Activated T-cell treated with anti-CD3 and anti-CD28 coated beads for 4 hours (primary cell): ENCODE results near the gene SPDYC.

ENCODE experiments used
- DNase-seq: peaks from one replicate; pipeline ENCODE4 v3.0.0-alpha.2; 2020

SPDYC gene

DNA sequence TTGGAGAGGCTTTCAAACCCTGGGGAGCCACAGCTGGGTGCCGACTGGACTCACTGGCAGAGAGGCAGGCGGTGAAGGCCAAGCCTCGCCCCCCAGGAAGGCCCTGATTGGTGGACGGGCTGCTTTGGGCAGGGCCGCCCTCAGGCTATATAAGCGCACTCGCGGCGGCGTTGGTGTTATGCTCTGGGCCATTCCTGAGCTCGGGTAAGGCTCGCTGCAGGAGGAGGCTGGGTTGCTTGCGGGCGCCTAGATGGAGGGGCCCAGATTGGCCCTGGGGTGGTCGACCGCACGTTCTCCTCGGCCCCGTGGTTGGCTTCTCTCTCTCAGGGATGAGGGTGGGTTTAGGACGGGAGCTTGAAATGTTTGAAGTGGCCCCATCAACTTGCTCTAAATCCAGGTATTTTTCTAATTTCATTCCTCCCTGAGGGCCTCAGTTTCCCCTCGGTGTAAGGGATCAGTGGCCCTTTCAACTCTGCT is at the start of gene SPDYC:
Gene SPDYC, plus strand, starts transcription at position 176 of the 477 bp plus-strand sequence. CDS start 1,125 bp downstream, outside the sequence.
- DNase-seq: no peak

DNA sequence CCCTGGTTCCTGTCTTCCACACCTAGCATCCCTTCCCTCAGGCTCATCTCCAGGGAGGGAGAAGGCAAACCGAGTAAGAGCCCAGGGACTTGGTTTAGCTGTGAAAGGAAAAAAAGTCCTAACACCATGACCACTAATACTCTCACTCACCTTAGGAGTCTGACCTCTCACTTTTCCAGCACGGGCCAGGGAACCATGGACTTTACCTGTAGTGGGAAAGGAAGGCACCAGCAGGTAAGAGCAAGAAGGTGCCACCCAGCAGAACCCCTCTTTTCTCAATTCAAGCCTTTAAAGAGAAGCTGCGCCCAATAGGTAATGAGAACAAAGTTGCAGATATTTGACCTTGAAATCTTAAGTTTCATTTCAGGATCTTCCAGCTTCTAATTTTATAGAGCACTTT is 49.2 kb upstream of the SPDYC start:
- no peak for DNase-seq

- DNase-seq: no peak
These were observed 48.6 kb upstream of the SPDYC start for GRCh38 chr11:65121447-65121864.

- DNase-seq: peak; percentile 97
These were observed 48.0 kb upstream of the SPDYC start, which contains the start of the genes FAU and MRPL49 for GRCh38 chr11:65121865-65122696. Gene FAU, minus strand, starts transcription at chr11:65122134. Its CDS starts 321 bp downstream, at chr11:65121813. Gene MRPL49, plus strand, starts transcription at chr11:65122321. Its CDS starts 26 bp downstream, at chr11:65122347.

GRCh38 chr11:65124480-65125196 is 45.4 kb upstream of the SPDYC start:
- DNase-seq: no peak

- no peak for DNase-seq
These were observed 44.6 kb upstream of the SPDYC start for GRCh38 chr11:65125197-65126056.

- no peak for DNase-seq
These were observed 43.3 kb upstream of the SPDYC start for GRCh38 chr11:65126624-65127274.

DNA sequence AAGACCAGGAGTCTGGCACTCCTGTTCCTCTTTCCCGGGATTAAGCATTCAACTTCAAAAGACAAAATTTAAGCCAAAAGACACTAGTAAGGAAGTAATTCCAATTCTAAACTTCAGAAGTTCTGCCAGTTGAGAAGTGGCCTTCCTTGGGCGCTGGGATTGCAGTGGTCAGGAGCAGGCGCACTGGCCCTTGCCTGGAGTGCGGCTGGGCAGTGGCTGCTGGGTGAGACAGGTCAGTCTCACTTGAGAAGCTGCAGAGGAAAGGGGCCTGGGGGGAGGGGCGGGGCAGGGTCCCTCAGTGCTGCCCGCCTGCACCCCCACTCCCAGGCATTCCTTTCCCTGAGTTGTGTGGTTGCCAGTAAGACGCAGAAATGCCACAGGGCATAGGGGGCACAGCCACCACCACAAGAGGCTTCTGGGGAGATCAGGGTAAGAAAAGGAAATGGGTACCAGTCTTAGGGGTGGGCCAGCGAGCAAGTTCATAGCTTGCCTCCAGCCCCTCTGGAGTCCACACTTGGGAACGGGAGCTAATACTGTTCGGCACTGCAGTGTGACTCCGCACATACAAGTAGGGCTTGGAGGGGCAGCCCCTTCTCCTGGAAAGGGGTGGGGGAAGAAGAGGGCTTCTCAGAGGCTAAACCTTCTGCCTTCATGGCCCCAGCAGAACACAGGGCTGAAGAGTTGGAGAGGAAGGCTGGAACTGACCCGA is 42.4 kb upstream of the SPDYC start:
- no peak for DNase-seq

GRCh38 chr11:65128182-65129145 is 41.6 kb upstream of the SPDYC start:
- no peak for DNase-seq

DNA sequence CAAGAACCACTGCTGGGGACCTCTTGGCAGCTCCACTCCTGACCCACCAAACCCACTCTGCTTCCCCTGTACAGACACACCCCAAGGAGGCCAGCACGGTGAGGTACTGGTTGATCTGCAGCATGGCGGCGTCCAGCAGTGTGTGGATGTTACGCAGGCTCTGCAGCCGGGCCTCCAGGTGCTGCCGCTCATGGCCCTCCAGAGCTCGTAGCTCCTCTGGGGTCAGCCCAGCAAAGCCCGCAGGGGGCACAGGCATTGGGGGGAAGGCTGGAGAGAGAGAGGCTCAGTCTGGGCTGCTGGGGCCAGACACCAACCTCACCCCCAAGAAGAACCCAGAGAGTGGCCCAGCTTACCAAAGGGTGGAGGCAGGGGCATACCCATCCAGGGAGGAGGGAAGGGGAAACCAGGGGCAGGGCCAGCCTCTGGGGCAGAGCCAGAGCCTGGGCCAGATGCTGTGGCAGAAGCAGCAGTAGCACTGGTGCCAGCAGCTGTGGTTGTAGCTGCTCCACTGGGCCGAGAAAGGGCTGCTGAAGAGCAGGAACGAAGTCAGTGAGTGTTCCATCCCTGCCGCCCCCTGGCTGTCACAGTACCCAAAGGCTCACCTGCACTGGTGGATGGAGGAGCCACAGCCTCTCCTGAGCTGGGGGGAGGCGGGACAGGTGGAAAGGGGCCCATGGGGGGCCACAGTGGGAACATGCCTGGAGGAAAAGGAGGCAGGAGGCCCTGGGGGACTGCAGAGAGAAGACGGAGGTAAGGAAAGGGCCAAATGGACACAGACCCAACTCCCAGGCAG is 40.2 kb upstream of the SPDYC start:
- no peak for DNase-seq

DNA sequence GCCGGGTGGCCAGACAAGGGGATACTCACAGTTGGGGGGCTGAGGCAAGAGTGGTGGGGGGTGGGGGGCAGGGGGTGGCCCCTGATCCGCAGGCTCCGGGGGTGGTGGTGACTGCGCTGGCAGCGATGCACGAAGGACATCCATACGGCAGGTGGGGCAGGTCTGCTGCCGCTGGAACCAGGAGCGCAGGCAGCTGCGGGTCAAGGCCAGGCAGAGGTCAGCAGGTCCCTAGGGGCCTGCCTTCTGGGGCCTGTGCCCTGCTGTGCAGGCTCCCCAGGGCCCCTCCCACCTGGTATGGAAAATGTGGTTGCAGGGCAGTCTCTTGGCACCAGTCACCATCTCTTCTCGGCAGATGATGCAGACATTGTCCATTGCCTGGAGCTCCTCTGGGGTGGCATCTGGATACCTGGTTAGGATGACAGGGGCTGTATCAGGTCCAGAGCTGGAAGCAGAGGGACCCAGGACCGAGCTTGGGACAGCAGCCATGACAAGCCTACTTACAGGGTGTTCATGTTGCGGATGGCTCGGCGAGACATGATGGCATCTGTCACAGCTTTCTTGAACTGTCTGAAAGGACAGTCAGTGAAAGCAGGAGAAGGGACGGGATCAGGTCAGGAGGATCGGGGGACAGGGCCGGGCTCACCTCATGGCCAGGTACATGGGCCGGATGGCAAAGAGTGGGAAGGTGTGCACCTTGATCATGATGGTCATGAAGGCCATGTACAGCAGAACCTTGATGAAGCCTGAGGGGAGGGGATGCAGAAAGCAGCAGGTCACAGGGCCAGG is 39.2 kb upstream of the SPDYC start:
- no peak for DNase-seq

- DNase-seq: no peak
These were observed 38.6 kb upstream of the SPDYC start for GRCh38 chr11:65131417-65131776.

- no peak for DNase-seq
These were observed 38.2 kb upstream of the SPDYC start for GRCh38 chr11:65131895-65132237.

GRCh38 chr11:65132238-65132987 is 37.6 kb upstream of the SPDYC start:
- no peak for DNase-seq

DNA sequence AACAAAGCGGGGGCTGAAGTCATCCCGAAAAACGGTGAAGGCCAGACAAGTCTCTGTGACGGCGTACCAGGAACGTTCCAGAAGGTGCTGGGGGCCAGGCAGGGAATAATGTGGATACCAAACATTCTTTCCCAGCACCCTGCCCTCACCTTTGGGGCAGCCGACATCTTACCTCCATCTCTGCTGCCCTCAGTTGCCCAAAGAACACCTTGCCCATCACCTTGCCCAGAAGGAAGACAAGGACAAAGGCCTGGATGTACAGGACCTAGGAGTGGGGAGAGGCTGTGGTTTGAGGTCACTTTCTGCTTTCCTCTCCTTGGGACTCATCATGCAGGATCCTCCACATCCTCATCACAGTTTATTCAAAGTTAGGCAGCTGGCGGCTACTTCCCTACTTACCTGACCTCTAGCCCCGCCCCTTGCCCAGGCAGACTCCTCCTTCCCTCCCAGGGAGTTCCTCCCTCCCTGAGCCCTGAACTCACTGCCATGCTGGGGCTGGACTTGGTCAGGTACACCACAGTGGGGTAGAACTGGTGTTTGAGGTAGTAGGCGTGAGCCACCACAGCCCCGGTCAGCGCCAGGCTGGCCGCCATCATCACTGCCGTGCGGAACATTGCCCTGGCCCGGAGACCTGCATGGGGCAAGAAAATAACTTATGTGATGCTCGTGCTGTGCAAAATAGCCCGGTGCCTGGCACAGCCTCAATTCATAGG is 36.9 kb upstream of the SPDYC start:
- DNase-seq: no peak

DNA sequence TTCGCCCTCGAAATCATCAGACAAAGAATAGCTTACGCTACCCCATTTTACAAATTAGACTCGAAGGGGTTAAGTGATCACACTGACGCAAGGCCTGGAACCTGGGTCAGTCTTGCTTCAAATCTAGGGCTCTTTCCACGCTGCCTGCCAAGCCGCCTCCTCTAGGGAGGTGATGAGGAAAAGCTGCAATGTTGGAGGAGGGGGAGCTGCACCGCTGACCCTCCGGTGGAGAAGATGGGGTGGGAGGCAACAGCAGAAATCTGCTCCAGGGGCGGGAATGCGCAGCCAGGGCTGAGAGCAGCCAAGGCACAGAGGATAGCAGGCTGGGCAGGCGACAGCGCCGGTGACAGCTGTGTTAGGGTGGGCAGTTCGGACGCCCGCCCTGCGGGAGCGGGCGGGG is 36.3 kb upstream of the SPDYC start:
- DNase-seq: no peak

- peak; percentile 89 for DNase-seq
These were observed 35.6 kb upstream of the SPDYC start, which contains the start of gene SYVN1 for GRCh38 chr11:65134240-65134951. Gene SYVN1, minus strand, starts transcription at chr11:65134519. Its CDS starts 918 bp downstream, at chr11:65133601.
